ENCODE results near the gene DENND1A.
"Not testable (repeated sequence)": the region's sequence is repeated elsewhere in the genome, so short reads cannot be mapped to it uniquely, and the experiment has no call there.

DENND1A gene

GRCh38 chr9:123922431-123922830 lies 7.5 kb downstream of the DENND1A start:
- no peak for DNase-seq

DNA sequence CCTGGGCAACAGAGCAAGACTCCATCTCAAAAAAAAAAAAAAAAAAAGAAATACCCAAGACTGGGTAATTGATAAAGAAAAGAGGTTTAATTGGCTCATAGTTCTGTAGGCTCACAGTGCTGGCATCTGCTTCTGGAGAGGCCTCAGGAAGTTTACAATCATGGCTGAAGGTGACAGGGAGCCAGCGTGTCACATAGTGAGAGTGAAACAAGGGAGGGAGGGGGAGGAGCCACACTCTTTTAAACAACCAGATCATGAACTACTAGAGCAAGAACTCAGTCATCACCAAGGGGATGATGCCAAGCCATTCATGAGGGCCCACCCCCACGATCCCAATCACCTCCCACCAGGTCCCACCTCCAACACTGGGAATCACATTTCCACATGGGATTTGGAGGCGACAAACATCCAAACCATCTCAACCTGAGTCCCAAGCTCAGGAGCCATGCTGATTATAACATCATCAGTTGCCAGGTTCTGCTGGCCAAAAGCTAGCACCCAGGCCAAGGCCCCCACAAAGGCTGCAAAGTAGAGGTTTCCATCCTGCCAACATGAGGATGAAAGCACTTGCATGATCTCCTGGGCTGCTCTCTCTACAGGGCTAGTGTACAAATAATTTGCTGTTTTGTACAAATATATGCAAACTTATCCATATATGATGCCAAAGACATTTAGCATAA lies 15.3 kb downstream of the DENND1A start:
- DNase-seq = no peak

DNA sequence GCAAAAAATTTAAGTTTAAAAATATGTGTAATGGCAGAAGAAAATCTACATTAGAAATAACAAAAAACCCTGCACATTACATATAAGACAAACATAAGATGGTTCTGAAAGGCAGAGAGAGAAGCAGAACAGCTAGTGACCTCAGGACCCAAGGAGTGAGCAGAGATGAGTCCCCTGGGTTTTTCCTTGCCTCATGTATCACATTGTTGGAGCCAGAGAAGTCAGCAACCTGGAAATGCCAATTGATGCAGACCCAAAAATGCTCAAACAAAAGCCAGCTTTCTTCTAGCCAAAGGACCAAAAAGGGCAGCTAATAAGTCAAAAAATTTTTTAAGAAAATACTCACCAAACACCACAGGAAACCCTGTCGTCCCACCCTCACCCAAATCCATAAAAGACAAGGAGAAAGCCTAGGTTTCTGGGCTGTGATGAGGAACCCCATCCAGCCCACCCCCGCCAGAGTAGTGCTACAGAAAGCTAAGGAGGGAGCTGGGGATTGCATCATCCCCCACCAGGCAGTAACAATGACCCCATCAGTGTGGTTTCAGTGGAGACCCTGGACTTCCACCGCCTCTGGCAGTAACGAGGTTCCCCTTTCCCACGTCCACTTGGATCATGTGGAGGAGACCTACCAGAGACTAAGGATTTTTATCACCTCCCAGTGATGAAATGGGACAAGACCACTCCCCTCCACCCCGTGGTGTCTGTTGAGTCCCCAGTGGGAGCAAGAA lies 17.6 kb downstream of the DENND1A start:
- DNase-seq = peak in 1 of 2 donors; percentile 70

DNA sequence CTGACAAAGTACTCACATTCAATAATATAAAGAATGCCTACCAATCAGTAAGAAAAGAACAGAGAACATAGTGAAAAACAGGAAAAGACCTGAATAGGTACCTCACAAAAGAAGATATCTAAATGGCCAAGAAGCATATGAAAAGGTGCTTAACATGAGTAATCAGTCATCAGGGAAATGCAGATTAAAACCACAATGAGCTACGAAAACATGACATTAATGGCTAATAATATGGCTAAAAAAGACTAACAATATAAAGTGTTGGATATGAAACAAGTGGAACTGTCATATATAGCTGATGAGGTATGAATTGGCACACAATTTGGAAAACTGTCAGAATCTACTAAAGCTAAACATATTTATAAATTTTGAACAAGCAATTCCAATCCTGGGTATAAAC lies 18.9 kb downstream of the DENND1A start:
- DNase-seq = no peak

DNA sequence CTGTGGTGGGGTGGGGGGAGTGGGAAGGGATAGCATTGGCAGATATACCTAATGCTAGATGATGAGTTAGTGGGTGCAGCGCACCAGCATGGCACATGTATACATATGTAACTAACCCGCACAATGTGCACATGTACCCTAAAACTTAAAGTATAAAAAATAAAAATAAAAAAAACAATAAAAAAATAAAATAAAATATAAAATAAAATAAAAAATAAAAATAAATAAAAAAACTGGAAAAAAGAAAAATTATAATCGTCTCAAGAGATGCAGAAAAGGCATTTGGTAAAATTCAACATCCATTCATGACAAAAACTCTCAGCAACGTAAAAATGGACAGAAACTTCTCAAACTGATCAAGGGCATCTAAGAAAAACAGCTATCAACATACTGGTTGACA lies 20.7 kb downstream of the DENND1A start:
- DNase-seq = not testable (repeated sequence)

DNA sequence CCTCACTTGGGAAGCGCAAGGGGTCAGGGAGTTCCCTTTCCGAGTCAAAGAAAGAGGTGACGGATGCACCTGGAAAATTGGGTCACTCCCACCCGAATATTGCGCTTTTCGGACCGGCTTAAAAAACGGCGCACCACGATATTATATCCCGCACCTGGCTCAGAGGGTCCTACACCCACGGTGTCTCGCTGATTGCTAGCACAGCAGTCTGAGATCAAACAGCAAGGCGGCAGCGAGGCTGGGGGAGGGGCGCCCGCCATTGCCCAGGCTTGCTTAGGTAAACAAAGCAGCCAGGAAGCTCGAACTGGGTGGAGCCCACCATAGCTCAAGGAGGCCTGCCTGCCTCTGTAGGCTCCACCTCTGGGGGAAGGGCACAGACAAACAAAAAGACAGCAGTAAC lies 26.4 kb downstream of the DENND1A start:
- DNase-seq = not testable (repeated sequence)

- no peak for DNase-seq
These were observed 35.1 kb downstream of the DENND1A start for GRCh38 chr9:123894822-123895221.

- DNase-seq = no peak
These were observed 36.0 kb downstream of the DENND1A start for GRCh38 chr9:123893831-123894460.

DNA sequence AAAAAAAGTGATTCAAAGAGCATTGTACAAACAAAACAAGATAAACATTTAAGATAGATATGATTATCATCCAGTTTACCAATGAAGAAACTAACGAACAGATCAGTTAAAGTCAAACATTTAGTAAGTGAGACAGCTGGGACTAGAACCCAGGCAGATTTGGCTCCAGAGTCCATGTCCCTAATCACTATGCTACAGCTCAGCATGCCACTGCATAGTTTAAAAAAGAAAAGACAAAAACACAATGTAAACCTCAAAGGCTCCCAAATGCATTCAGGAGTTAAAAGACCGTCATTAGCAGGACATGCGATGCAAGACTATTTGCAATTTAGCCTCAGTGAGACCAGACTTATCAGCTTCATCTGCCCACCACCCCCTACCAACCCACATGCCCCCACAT lies 36.8 kb downstream of the DENND1A start:
- DNase-seq = no peak

- DNase-seq = no peak
These were observed 42.1 kb downstream of the DENND1A start for GRCh38 chr9:123887837-123888236.

- not testable (repeated sequence) for DNase-seq
These were observed 44.1 kb downstream of the DENND1A start for GRCh38 chr9:123885834-123886233.

GRCh38 chr9:123883634-123884033 lies 46.3 kb downstream of the DENND1A start:
- no peak for DNase-seq

GRCh38 chr9:123881604-123882003 lies 48.3 kb downstream of the DENND1A start:
- DNase-seq = no peak

DNA sequence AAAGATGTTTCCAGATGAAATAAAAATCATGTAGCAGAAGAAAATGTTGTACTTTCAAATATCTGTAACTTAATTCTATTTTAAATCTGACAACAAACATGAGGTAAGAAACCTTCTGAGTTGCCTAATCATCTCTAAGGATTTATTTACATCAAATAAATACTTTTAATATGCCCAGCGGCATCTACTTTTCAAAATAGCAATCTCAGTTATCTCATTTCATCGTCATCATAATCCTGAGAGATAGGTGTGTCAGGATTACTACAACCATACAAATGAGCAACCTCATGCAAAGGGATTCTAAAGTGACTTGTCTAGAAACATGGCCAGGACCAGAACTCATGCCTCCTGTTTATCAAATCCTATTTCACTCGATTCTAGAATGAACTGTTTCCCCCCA lies 49.5 kb downstream of the DENND1A start:
- DNase-seq = no peak

- DNase-seq = no peak
These were observed 53.2 kb downstream of the DENND1A start for GRCh38 chr9:123876750-123877149.

- DNase-seq = no peak
These were observed 57.2 kb downstream of the DENND1A start for GRCh38 chr9:123872710-123873109.

- no peak for DNase-seq
These were observed 58.1 kb downstream of the DENND1A start for GRCh38 chr9:123871781-123872180.

DNA sequence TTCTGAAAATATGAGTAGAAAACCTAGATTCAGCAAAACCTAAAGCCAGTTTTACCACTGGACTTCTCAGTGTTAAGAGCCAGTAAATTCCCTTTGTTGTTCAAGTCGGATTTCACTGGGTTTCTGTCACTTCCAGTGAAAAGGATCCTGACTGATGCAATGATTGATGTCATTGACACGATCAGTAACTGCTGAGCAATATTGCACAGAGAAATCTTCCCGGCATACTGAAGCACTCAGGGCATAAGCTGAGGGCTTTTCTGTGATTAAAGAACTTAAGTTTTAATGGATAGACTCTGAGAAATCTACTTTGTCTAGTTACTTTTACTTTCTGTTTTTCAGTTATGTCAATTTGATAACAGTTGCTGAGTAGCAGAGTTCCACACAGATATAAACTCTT lies 61.9 kb downstream of the DENND1A start:
- peak; percentile 95 to 97 for DNase-seq

- peak; percentile 86 to 95 for DNase-seq
These were observed 62.9 kb downstream of the DENND1A start for GRCh38 chr9:123867034-123867433.

- DNase-seq = peak in 1 of 2 donors; percentile 49
These were observed 63.4 kb downstream of the DENND1A start for GRCh38 chr9:123866497-123866896.

DNA sequence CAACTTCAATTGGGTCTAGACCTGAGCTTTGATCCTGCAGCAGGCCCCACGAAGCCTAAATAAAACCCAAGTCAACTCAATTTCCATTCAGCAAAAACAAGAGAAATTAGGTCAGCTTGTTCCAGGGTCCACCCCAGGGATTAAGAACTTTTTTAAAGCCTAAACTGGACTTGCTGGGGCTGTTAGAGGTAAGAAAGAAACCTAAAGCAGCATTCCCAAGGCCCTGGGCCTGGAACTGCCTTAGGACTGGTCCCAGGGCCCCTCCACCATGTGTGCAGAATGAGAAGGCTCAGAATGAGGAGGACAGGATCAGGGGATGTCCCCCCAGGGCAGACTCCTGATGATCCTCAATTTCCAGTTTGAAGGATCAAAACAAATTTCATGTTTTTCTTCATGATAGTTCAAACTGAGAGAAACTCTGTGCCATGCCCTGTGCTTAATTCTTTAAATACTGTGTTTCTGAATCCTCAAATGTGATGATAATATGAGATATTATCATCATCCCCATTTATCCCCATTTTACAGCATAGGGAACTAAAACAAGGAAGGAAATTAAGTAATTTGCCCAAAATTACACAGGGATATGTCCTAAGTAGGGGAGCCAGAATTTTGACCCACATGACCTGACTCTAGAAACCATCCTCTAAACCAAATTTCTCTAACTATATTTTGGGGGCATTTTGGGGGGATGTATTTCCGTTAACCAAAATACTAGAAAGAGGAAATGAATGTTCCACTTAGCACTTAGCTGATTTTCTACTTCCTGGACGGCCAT lies 64.5 kb downstream of the DENND1A start:
- DNase-seq = peak; percentile 76 to 77

GRCh38 chr9:123864251-123864650 lies 65.7 kb downstream of the DENND1A start:
- DNase-seq = peak; percentile 14 to 60

DNA sequence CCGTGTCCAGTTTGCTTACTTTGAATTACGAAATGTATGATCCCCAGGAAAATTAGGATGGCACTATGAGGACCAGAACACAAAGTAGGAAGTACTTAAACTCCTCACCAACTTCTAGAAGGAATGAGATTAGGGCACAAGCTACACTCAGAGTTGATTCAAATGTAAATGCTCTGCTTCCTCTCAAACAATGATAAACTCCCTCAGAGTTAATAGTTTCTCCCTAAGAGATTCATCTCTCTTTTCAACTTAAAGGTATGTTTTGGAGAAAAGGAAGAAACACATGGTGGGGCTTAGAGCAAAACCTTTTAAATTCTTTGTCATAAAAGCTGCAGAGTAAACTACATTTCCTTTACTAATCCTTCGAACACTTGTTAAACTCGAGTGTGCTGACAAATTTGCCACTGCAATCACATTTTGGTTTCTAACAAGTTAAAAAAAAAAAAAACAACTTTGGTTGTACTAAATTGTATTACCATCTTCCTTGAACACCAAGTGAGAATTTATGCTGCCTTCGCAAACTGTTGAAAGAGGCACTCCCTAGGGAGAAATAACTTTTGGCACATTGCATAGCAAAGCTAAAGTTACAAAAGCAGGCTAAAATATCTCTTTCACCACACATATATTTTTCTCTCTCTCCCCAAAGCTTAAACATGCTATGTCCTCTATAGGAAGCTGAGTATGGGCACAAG lies 66.6 kb downstream of the DENND1A start:
- peak in 1 of 2 donors; percentile 14 for DNase-seq
